GM21515 (cell line): ENCODE results near the gene DDAH2.

Source experiments
- ATAC-seq: cut with Tn5 transposase; IDR thresholded peaks from one replicate; pipeline ENCODE4 v1.9.1; 2021; ENCODE audit not compliant: unreplicated experiment

The DDAH2 gene

GRCh38 chr6:31728767-31729514 lies at the start of gene DDAH2:
Gene DDAH2 (minus strand): TSS chr6:31729299. CDS start chr6:31729161, 138 bp downstream.
- ATAC-seq = no peak

- no peak for ATAC-seq
Measured at GRCh38 chr6:31778193-31778592, 49.1 kb upstream of the DDAH2 start.

GRCh38 chr6:31777667-31778050 lies 48.6 kb upstream of the DDAH2 start:
- no peak for ATAC-seq

- no peak for ATAC-seq
Measured at GRCh38 chr6:31776989-31777666, 48.0 kb upstream of the DDAH2 start, which contains the start of gene VWA7. Gene VWA7 (minus strand): TSS chr6:31777328. CDS start chr6:31776779, 549 bp downstream.

GRCh38 chr6:31776485-31776988 lies 47.4 kb upstream of the DDAH2 start:
- ATAC-seq = no peak

- no peak for ATAC-seq
Measured at GRCh38 chr6:31775633-31776484, 46.8 kb upstream of the DDAH2 start.

GRCh38 chr6:31775184-31775583 lies 46.1 kb upstream of the DDAH2 start:
- ATAC-seq = no peak

- no peak for ATAC-seq
Measured at GRCh38 chr6:31771992-31772358, 42.9 kb upstream of the DDAH2 start.

GRCh38 chr6:31770860-31771259 lies 41.8 kb upstream of the DDAH2 start:
- ATAC-seq = no peak

GRCh38 chr6:31769684-31770371 lies 40.7 kb upstream of the DDAH2 start:
- no peak for ATAC-seq

GRCh38 chr6:31768363-31769257 lies 39.5 kb upstream of the DDAH2 start:
- ATAC-seq = no peak

- ATAC-seq = no peak
Measured at GRCh38 chr6:31767096-31767645, 38.1 kb upstream of the DDAH2 start.

GRCh38 chr6:31765910-31766794 lies 37.1 kb upstream of the DDAH2 start:
- no peak for ATAC-seq

GRCh38 chr6:31765559-31765909 lies 36.4 kb upstream of the DDAH2 start:
- ATAC-seq = no peak

- ATAC-seq = no peak
Measured at GRCh38 chr6:31764198-31764597, 35.1 kb upstream of the DDAH2 start.

- no peak for ATAC-seq
Measured at GRCh38 chr6:31763619-31763940, 34.5 kb upstream of the DDAH2 start.

GRCh38 chr6:31762878-31763618 lies 33.9 kb upstream of the DDAH2 start:
- ATAC-seq = no peak

GRCh38 chr6:31762356-31762755 lies 33.3 kb upstream of the DDAH2 start, which contains the start of gene SAPCD1:
Gene SAPCD1 (plus strand): TSS chr6:31762656. CDS start chr6:31763055, 399 bp downstream.
- no peak for ATAC-seq
